NCI-H2081 (cell line): ENCODE data around the gene MYO5B.
"Not testable (repeated sequence)": the region's sequence is repeated elsewhere in the genome, so short reads cannot be mapped to it uniquely, and the experiment has no call there.

Experiments
- DNase-seq, 2 experiments: peaks; one replicate each; lab custom pipeline; 2025; lab: John Stamatoyannopoulos, UW

Gene MYO5B

GRCh38 chr18:49835405-49835804 is 359.5 kb downstream of the MYO5B start:
- DNase-seq = no peak

- no peak for DNase-seq
Measured at GRCh38 chr18:49834258-49834657, 360.7 kb downstream of the MYO5B start.

GRCh38 chr18:49833814-49834213 is 361.1 kb downstream of the MYO5B start:
- no peak for DNase-seq

GRCh38 chr18:49832221-49832647 is 362.7 kb downstream of the MYO5B start:
- no peak for DNase-seq

GRCh38 chr18:49827996-49828395 is 367.0 kb downstream of the MYO5B start:
- DNase-seq = no peak

GRCh38 chr18:49819823-49820671 is 374.9 kb downstream of the MYO5B start:
- DNase-seq = no peak

- DNase-seq = no peak
Measured at GRCh38 chr18:49819071-49819662, 375.8 kb downstream of the MYO5B start.

- DNase-seq = no peak
Measured at GRCh38 chr18:49817947-49818346, 377.0 kb downstream of the MYO5B start.

GRCh38 chr18:49815927-49816326 is 379.0 kb downstream of the MYO5B start:
- DNase-seq = no peak

- peak; percentile 21 to 51 for DNase-seq
Measured at GRCh38 chr18:49814147-49814499, 380.8 kb downstream of the MYO5B start.

- DNase-seq = peak; percentile 43 to 82
Measured at GRCh38 chr18:49813319-49814146, 381.4 kb downstream of the MYO5B start, which contains the start of gene ACAA2. TSS of gene ACAA2 (minus strand) at chr18:49813533. CDS start at chr18:49813484, 49 bp downstream.

GRCh38 chr18:49813069-49813318 is 382.0 kb downstream of the MYO5B start:
- DNase-seq = peak; percentile 21 to 25

GRCh38 chr18:49812286-49813068 is 382.5 kb downstream of the MYO5B start:
- DNase-seq = peak in 1 of 2 experiments; percentile 17

GRCh38 chr18:49811151-49811938 is 383.6 kb downstream of the MYO5B start:
- DNase-seq = no peak

- DNase-seq = not testable (repeated sequence)
Measured at GRCh38 chr18:49808553-49809191, 386.3 kb downstream of the MYO5B start.

- no peak for DNase-seq
Measured at GRCh38 chr18:49804096-49804495, 390.9 kb downstream of the MYO5B start.

GRCh38 chr18:49802623-49803022 is 392.3 kb downstream of the MYO5B start:
- no peak for DNase-seq

- not testable (repeated sequence) for DNase-seq
Measured at GRCh38 chr18:49800491-49800890, 394.5 kb downstream of the MYO5B start.

- not testable (repeated sequence) for DNase-seq
Measured at GRCh38 chr18:49799806-49800205, 395.1 kb downstream of the MYO5B start.

GRCh38 chr18:49798001-49798400 is 396.9 kb downstream of the MYO5B start:
- DNase-seq = no peak
